NCI-H345 treated with DMSO at 0.1 percent for 48 hours (cell line): ENCODE results near the gene BRD2.

Source experiments
- DNase-seq: peaks from one replicate; lab custom pipeline; 2025; ENCODE audit not compliant: unreplicated experiment; lab: John Stamatoyannopoulos, UW

BRD2 gene

GRCh38 chr6:32984622-32985389 lies 16.4 kb downstream of the BRD2 start:
- peak; percentile 89 for DNase-seq

GRCh38 chr6:32989368-32989767 lies 21.0 kb downstream of the BRD2 start:
- DNase-seq = no peak

GRCh38 chr6:32991972-32992371 lies 23.6 kb downstream of the BRD2 start:
- DNase-seq = no peak

- no peak for DNase-seq
These were observed 25.1 kb downstream of the BRD2 start for GRCh38 chr6:32993363-32993973.

GRCh38 chr6:32995448-32995847 lies 27.1 kb downstream of the BRD2 start:
- no peak for DNase-seq

- DNase-seq = no peak
These were observed 31.7 kb downstream of the BRD2 start for GRCh38 chr6:33000055-33000454.

- no peak for DNase-seq
These were observed 33.3 kb downstream of the BRD2 start for GRCh38 chr6:33001685-33002084.

GRCh38 chr6:33004940-33005339 lies 36.5 kb downstream of the BRD2 start:
- DNase-seq = no peak

GRCh38 chr6:33007831-33008400 lies 39.5 kb downstream of the BRD2 start:
- DNase-seq = no peak

GRCh38 chr6:33008944-33009861 lies 40.8 kb downstream of the BRD2 start, which contains the start of gene HLA-DOA:
Gene HLA-DOA, minus strand, starts transcription at chr6:33009591.
- no peak for DNase-seq

- DNase-seq = no peak
These were observed 42.0 kb downstream of the BRD2 start for GRCh38 chr6:33010356-33010755.

GRCh38 chr6:33013608-33014007 lies 45.2 kb downstream of the BRD2 start:
- no peak for DNase-seq

- DNase-seq = peak; percentile 70
These were observed 46.6 kb downstream of the BRD2 start for GRCh38 chr6:33014841-33015634.

GRCh38 chr6:33015798-33016197 lies 47.4 kb downstream of the BRD2 start:
- DNase-seq = no peak

GRCh38 chr6:33017018-33017417 lies 48.6 kb downstream of the BRD2 start:
- DNase-seq = no peak

GRCh38 chr6:33017694-33018353 lies 49.4 kb downstream of the BRD2 start:
- no peak for DNase-seq

GRCh38 chr6:33018418-33018817 lies 50.0 kb downstream of the BRD2 start:
- no peak for DNase-seq

GRCh38 chr6:33018904-33019303 lies 50.5 kb downstream of the BRD2 start:
- no peak for DNase-seq

GRCh38 chr6:33019372-33019771 lies 51.0 kb downstream of the BRD2 start:
- no peak for DNase-seq

- no peak for DNase-seq
These were observed 53.5 kb downstream of the BRD2 start for GRCh38 chr6:33021917-33022316.
